Body of pancreas (tissue), 4 donors: ENCODE measurements around the gene ABHD16A.
A peak's percentile ranks its signal among the peaks of the same experiment; 100 is the strongest.

Source experiments
- CTCF ChIP-seq, 7 experiments: fragments of 450-650 bp in 4 of 7; fragments of 200-600 bp in 3 of 7; sonication (generic) in 3 of 7; IDR thresholded peaks; one replicate each; pipeline ENCODE4 v1.5.1; 2016 to 2019; ENCODE audit warnings: antibody characterized with exemption in 7 of 7
- POLR2A ChIP-seq, 3 donors: fragments of 450-650 bp; IDR thresholded peaks; one replicate each; pipeline ENCODE4 v1.6.1; 2016; ENCODE audit warnings: antibody characterized with exemption in 3 of 3, mild to moderate bottlenecking in 2 of 3

- TF ChIP-seq CTCF (IDR thresholded peaks at IDR 0.05) (peak in 2 of 7 experiments; percentile 6 to 37), POLR2A (IDR thresholded peaks at IDR 0.05) (peak in 2 of 3 donors; percentile 48 to 49)
Measured at GRCh38 chr6:31681135-31681671, 21.9 kb downstream of the ABHD16A start.
